ENCODE data around the gene CLSTN2. TPM values are rescaled to one million over a fixed set of nuclear protein-coding genes. Genes with fewer than 3 reads are reported as not detected.

The CLSTN2 gene
- polyA plus RNA-seq, 1 experiment, result 0.04 TPM

DNA sequence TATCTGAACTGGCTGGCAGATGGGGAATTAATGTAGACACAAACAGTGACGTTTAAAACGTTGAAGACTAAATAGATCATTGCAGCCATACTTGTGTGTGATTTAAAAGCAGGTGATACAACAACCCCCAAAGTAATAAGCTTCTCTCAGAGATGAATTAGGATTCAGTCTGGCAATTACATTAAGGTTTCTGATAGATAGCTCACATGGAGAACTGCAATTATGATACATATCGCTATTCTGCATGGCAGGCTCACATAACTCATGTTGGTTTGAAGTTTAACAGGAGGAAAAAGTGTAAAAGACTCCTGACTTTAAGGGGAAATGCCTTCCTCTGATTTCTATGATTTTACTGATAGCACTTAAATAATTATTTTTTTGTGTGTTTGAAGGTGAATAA lies 196.9 kb downstream of the CLSTN2 start:
- Histone ChIP-seq H3K4me3 (ENCODE audit: low read depth, low read length) (no peak overlapping the region), H3K9me3 (ENCODE audit: control insufficient read depth, insufficient read depth, low read length) (no peaks in the 10 kb centered on the region), H3K27ac (ENCODE audit: low read depth, low read length) (no peak overlapping the region), H3K27me3 (ENCODE audit: control insufficient read depth, insufficient read depth, low read length) (no peaks in the 10 kb centered on the region)
- no peak for TF ChIP-seq CTCF (IDR thresholded peaks at IDR 0.05; ENCODE audit: low read depth, low read length)
- ChIA-PET CTCF (no interaction called here), POLR2A (no interaction called here)
- no peak for DNase-seq (ENCODE audit: low read depth, low spot score)

DNA sequence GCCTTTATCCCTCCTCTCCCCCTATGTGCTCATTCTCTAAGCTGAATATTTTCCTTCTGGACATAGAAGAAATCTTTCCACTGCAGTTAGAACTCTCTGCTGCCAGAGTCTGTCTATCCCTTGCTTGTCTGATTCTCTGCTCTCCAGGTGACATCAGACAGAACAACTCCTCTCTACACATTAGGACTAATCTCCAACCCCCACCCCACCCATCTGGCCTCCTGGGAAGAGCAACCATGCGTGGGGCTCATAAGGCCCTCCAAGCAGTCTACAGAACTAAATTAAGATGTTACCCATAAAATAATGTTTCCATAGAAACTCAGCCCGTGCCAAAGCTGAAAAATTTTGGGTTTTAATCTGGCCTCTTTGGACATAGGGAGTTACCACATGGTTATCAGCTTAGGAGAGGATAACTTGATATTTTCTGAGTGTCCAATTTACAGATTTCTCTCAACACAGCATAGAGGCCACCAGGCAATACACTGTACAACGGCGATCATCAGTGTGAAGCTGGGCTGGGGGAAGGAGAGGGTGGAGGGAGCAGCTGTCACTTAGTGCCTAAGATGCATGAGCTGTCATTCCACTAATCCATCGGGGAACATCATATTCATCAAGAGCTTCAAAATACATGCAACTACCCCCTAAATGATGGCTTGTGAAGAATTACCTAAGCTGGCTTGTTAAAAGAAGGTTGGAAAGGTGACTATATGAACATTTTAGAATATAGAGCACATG lies 199.4 kb downstream of the CLSTN2 start:
- no peak overlapping the region for H3K27ac ChIP-seq (ENCODE audit: low read depth, low read length)

DNA sequence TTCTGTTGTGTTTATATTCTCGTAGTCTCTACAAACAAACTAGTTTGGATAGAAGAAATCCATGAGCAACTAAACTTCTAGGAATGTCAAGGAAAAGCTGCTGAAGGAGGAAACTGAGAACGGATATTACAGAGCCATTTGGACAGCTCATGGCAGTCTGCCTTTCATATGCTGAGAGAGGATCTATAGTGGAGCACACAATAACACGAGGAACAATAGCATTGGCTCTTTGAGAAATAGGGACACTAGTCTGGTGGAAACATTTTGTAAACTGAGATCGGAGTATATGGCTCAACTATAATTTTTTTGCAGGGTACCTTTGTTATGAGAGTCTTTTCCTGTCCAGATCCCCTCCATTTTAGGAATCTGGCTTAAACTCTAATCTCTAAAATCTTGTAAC lies 200.5 kb downstream of the CLSTN2 start:
- ChIA-PET CTCF (no interaction called here), POLR2A (no interaction called here)
- Histone ChIP-seq H3K9me3 (ENCODE audit: control insufficient read depth, insufficient read depth, low read length) (no peaks in the 10 kb centered on the region), H3K27ac (ENCODE audit: low read depth, low read length) (no peak overlapping the region), H3K4me3 (ENCODE audit: low read depth, low read length) (no peak overlapping the region), H3K27me3 (ENCODE audit: control insufficient read depth, insufficient read depth, low read length) (no peaks in the 10 kb centered on the region)
- no peak for DNase-seq (ENCODE audit: low read depth, low spot score)
- TF ChIP-seq CTCF (IDR thresholded peaks at IDR 0.05; ENCODE audit: low read depth, low read length), result no peak

More for the DNA sequence above, 199.4 kb downstream of the CLSTN2 start:
- Histone ChIP-seq H3K4me3 (ENCODE audit: low read depth, low read length) (no peak overlapping the region), H3K27me3 (ENCODE audit: control insufficient read depth, insufficient read depth, low read length) (no peaks in the 10 kb centered on the region), H3K9me3 (ENCODE audit: control insufficient read depth, insufficient read depth, low read length) (no peaks in the 10 kb centered on the region)
- DNase-seq (ENCODE audit: low read depth, low spot score), result no peak
- ChIA-PET POLR2A (no interaction called here), CTCF (no interaction called here)
- TF ChIP-seq CTCF (IDR thresholded peaks at IDR 0.05; ENCODE audit: low read depth, low read length), result no peak

GRCh38 chr3:140143367-140144069 lies 208.5 kb downstream of the CLSTN2 start:
- CTCF ChIA-PET, result no interaction called here

More at GRCh38 chr3:140143367-140144069, 208.5 kb downstream of the CLSTN2 start:
- Histone ChIP-seq H3K27ac (ENCODE audit: low read depth, low read length) (no peak overlapping the region), H3K4me3 (ENCODE audit: low read depth, low read length) (no peak overlapping the region), H3K9me3 (ENCODE audit: control insufficient read depth, insufficient read depth, low read length) (no peaks in the 10 kb centered on the region), H3K27me3 (ENCODE audit: control insufficient read depth, insufficient read depth, low read length) (no peaks in the 10 kb centered on the region)
- DNase-seq (ENCODE audit: low read depth, low spot score), result no peak
- no peak for TF ChIP-seq CTCF (IDR thresholded peaks at IDR 0.05; ENCODE audit: low read depth, low read length)
- POLR2A ChIA-PET, result no interaction called here
